T-helper 1 cell treated with Interleukin-12 subunit alpha and Interleukin-12 subunit beta and Interleukin-4 antibody, amounts not matched to agents 30 μg/mL and 1 μg/mL, for 36 hours (primary cell): ENCODE measurements around the gene EXOC4.
"Not testable (repeated sequence)": the region's sequence is repeated elsewhere in the genome, so short reads cannot be mapped to it uniquely, and the experiment has no call there.

ENCODE experiments used
- H3K27ac Mint-ChIP-seq: one replicate; pipeline ENCODE4 v1.8.0; 2021; ENCODE audit warnings: mild to moderate bottlenecking, mixed read lengths
- H3K27me3 Mint-ChIP-seq: one replicate; pipeline ENCODE4 v1.8.0; 2021; ENCODE audit warnings: low read depth, mixed read lengths
- H3K36me3 Mint-ChIP-seq: one replicate; pipeline ENCODE4 v1.8.0; 2021; ENCODE audit warnings: low read depth, mixed read lengths
- H3K4me1 Mint-ChIP-seq: one replicate; pipeline ENCODE4 v1.8.0; 2021; ENCODE audit warnings: low read depth, mixed read lengths
- H3K4me3 Mint-ChIP-seq: one replicate; pipeline ENCODE4 v1.8.0; 2021; ENCODE audit warnings: mild to moderate bottlenecking, moderate library complexity, mixed read lengths
- H3K9me3 Mint-ChIP-seq: one replicate; pipeline ENCODE4 v1.8.0; 2021; ENCODE audit warnings: mixed read lengths

Gene EXOC4

DNA sequence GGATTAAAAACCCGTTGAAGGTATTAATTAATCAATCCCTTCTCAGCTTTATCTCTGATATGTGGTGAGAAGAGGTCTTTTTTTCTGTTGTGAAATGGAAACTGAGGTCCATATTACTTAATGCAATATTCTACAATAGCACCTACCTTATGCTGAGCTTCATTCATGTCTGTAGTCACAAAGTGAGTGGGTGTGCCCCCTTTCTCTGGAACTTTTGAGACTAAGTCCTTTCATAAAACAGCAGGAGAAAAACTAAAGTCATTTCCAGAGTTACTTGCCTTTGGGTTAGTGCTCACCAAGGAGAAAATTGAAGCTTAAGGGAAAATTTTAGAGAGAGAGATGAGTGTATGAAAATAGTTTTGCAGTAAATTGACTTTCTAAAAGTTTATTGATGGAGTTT, 61.2 kb downstream of the EXOC4 start:
- H3K4me3 Mint-ChIP-seq: no peak overlapping the region
- no peaks in the 10 kb centered on the region for H3K9me3 Mint-ChIP-seq

DNA sequence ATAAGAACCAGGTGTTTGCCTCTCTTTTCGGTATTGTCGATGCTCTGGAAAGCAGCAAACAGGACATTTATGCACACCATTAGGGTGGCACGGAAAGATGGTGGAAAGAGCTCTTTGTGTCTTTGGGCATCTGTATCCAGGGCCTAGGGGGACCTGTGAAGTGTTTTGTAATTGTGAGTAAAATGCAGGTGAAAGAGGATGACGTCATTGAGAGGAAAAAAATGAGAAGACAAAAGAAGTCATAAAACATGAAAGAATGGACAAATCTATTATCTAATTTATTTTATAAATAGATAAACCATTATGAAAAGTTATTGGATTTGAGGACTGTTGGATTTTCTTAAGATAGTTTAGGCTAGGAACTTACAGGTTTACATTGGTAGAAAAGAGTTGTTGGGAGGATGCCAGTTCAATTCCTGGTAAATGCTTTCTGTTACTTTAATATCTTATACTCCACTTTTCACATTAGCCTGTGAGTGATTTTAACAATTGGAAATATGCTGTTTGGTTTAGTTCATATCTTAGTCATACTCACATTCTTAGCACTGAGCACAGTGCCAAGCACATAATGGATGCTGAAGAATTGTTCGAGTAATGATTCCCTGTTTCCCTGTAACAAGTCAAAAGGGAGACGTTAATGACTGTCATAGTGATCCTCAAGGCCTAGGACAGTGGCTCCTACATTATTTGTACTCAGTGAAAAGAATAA, 62.6 kb downstream of the EXOC4 start:
- H3K27ac Mint-ChIP-seq: no peak overlapping the region
- H3K9me3 Mint-ChIP-seq: peaks cover 4% of the 10 kb centered on the region
- H3K4me1 Mint-ChIP-seq: peaks cover 4% of the 10 kb centered on the region
- no peaks in the 10 kb centered on the region for H3K27me3 Mint-ChIP-seq
- no peak overlapping the region for H3K4me3 Mint-ChIP-seq
- peaks cover 13% of the 10 kb centered on the region for H3K36me3 Mint-ChIP-seq

More for the DNA sequence above, 61.2 kb downstream of the EXOC4 start:
- H3K4me1 Mint-ChIP-seq: peaks cover 4% of the 10 kb centered on the region
- no peaks in the 10 kb centered on the region for H3K27me3 Mint-ChIP-seq
- H3K36me3 Mint-ChIP-seq: peaks cover 8% of the 10 kb centered on the region
- H3K27ac Mint-ChIP-seq: no peak overlapping the region

DNA sequence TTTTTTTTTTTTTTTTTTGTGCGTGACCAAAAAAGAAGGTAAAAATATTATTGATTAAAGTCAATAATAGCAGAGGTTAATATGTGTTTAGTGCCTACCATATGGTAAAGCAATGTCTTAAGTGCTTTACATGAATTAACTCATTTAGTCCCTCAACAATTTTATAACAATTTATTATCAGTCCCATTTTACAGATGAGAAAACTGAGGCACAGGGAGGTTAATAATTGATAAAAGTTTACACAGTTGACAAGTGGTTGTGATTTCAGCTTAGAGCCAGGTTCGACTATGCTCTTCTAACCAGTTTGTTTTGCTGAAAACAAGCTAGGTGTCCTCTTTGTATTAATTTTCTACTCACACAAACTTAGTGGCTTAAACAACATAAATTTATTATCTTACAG, 67.0 kb downstream of the EXOC4 start:
- Mint-ChIP-seq H3K27ac (no peak overlapping the region), H3K9me3 (peaks cover 25% of the 10 kb centered on the region), H3K4me3 (no peak overlapping the region), H3K4me1 (no peaks in the 10 kb centered on the region), H3K36me3 (peaks cover 37% of the 10 kb centered on the region), H3K27me3 (no peaks in the 10 kb centered on the region)

DNA sequence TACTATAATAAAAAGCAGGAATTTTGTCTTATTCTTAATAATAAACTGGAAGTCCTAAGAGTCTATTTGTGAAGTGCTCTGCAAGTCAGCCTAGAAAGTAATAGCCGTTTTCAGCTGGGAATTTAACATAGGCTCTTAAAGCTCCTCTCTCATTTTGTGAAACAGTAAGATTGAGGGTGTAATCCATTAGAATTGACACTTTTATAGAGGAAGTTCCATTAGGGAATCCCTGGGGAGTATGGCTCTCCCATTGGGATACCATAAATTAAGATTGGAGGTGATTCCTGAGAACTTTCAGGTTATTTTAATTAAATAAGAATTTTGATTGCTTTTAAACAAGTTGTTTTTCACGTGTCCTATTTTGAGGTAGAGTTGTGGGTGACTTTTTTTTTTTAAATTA, 68.0 kb downstream of the EXOC4 start:
- no peaks in the 10 kb centered on the region for H3K27me3 Mint-ChIP-seq
- H3K4me3 Mint-ChIP-seq: no peak overlapping the region
- no peaks in the 10 kb centered on the region for H3K4me1 Mint-ChIP-seq
- no peak overlapping the region for H3K27ac Mint-ChIP-seq
- peaks cover 30% of the 10 kb centered on the region for H3K9me3 Mint-ChIP-seq
- H3K36me3 Mint-ChIP-seq: peaks cover 40% of the 10 kb centered on the region

DNA sequence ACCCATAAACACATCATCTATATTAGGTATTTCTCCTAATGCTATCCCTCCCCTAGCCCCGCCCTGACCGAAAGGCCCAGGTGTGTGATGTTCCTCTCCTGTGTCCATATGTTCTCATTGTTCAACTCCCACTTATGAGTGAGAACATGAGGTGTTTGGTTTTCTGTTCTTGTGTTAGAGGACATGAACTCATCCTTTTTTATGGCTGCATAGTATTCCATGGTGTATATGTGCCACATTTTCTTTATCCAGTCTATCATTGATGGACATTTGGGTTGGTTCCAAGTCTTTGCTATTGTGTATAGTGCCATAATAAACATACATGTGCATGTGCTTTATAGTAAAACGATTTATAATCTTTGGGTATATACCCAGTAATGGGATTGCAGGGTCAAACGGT, 68.5 kb downstream of the EXOC4 start:
- peaks cover 31% of the 10 kb centered on the region for H3K9me3 Mint-ChIP-seq

DNA sequence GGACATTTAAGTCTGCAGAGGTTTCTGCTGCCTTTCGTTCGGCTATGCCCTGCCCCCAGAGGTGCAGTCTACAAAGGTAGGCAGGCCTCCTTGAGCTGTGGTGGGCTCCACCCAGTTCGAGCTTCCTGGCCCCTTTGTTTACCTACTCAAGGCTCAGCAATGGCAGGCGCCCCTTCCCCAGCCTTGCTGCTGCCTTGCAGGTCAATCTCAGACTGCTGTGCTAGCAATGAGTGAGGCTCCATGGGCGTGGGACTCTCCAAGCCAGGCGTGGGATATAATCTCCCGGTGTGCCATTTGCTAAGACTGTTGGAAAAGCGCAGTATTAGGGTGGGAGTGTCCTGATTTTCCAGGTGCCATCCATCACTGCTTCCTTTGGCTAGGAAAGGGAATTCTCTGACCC, 73.9 kb downstream of the EXOC4 start:
- H3K4me3 Mint-ChIP-seq, H3K27me3 Mint-ChIP-seq, H3K27ac Mint-ChIP-seq, H3K4me1 Mint-ChIP-seq: not testable (repeated sequence)
- Mint-ChIP-seq H3K36me3 (peaks cover 31% of the 10 kb centered on the region), H3K9me3 (peaks cover 29% of the 10 kb centered on the region)

More for the DNA sequence above, 68.5 kb downstream of the EXOC4 start:
- H3K4me1 Mint-ChIP-seq, H3K4me3 Mint-ChIP-seq, H3K27ac Mint-ChIP-seq, H3K27me3 Mint-ChIP-seq: not testable (repeated sequence)
- peaks cover 40% of the 10 kb centered on the region for H3K36me3 Mint-ChIP-seq

DNA sequence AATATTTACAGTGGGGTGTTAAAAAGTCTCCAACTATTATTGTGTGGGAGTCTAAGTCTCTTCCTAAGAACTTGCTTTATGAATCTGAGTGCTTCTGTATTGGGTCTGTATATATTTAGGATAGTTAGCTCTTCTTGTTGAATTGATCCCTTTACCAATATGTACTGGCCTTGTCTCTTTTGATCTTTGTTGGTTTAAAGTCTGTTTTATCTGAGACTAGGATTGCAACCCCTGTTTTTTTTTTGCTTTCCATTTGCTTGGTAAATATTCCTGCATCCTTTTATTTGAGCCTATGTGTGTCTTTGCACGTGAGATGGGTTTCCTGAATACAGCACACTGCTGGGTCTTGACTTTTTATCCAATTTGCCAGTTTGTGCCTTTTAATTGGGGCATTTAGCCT, 75.1 kb downstream of the EXOC4 start:
- H3K4me1 Mint-ChIP-seq, H3K27me3 Mint-ChIP-seq, H3K27ac Mint-ChIP-seq, H3K4me3 Mint-ChIP-seq: not testable (repeated sequence)
- peaks cover 19% of the 10 kb centered on the region for H3K9me3 Mint-ChIP-seq
- peaks cover 19% of the 10 kb centered on the region for H3K36me3 Mint-ChIP-seq

DNA sequence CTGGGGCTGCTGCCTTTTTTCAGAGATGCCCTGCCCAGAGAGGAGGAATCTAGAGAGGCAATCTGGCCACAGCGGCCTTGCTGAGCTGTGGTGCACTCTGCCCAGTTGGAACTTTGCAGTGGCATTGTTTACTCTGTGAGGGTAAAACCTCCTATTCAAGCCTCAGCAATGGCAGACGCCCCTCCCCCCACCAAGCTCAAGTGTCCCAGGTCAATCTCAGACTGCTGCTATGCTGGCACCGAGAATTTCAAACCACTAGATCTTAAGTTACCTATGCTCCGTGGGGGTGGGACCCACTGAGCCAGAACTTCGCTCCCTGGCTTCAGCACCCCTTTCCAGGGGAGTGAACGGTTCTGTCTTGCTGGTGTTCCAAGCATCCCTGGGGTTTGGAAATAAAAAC, 77.2 kb downstream of the EXOC4 start:
- peaks cover 12% of the 10 kb centered on the region for H3K9me3 Mint-ChIP-seq
- no peak overlapping the region for H3K4me3 Mint-ChIP-seq
- no peaks in the 10 kb centered on the region for H3K27me3 Mint-ChIP-seq
- no peak overlapping the region for H3K27ac Mint-ChIP-seq
- peaks cover 12% of the 10 kb centered on the region for H3K36me3 Mint-ChIP-seq
- peaks cover 2% of the 10 kb centered on the region for H3K4me1 Mint-ChIP-seq

DNA sequence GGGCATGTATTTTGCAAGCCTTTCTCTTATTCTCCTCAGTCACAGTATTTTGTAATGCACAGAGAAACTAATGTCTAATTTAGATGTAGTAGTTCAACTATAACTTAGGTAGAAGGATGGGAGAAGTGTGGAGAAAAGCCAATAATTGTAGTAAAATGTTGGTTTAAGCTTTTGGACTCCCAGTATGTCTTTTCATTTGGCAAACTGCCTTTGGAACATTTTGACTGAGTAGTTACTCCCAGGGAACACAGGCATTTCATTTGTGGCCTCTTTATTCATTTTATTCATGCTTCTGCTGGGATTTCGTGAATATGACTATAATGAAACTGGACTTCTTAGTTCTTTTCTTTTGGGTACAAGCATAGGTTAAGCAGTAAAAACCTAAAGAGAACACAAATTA, 79.0 kb downstream of the EXOC4 start:
- H3K27me3 Mint-ChIP-seq: no peaks in the 10 kb centered on the region
- H3K9me3 Mint-ChIP-seq: peaks cover 14% of the 10 kb centered on the region
- no peak overlapping the region for H3K4me3 Mint-ChIP-seq
- H3K27ac Mint-ChIP-seq: no peak overlapping the region
- H3K36me3 Mint-ChIP-seq: peaks cover 11% of the 10 kb centered on the region
- H3K4me1 Mint-ChIP-seq: peaks cover 2% of the 10 kb centered on the region

DNA sequence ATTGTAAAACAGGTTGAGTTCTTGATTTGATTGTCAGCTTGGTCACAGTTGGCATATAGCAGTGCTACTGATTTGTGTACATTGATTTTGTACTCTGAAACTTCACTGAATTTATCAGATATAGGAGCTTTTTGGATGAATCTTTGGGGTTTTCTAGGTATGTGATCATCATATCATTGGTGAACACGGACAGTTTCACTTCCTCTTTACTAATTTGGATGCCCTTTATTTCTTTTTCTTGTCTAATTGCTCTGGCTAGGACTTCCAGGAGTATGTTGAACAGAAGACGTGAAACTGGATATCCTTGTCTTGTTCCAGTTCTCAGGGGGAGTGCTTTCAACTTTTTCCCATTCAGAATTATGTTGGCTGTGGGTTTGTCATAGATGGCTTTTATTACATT, 86.9 kb downstream of the EXOC4 start:
- Mint-ChIP-seq H3K4me1 (no peaks in the 10 kb centered on the region), H3K9me3 (peaks cover 47% of the 10 kb centered on the region), H3K4me3 (no peak overlapping the region), H3K36me3 (peaks cover 29% of the 10 kb centered on the region), H3K27ac (no peak overlapping the region), H3K27me3 (no peaks in the 10 kb centered on the region)

DNA sequence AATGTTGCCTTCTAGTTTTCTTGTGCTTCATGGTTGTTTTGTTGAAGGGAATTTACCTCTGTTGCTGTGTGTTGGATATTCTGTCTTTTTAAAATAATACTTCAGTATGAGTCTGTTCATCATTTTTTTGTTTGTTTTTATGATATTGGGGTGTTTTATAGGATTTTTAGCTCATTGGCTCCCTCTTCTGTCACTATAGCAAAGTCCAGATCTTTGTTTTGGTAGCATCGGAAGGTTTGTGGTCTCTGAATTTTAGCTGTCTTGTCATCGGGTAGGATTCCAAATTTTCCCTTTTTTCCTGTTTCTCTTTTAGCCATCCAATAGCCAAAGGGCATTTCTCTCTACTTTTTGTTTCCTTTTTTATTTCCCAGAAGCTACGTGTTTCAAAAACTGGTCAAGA, 91.4 kb downstream of the EXOC4 start:
- Mint-ChIP-seq H3K27ac (no peak overlapping the region), H3K4me3 (no peak overlapping the region), H3K4me1 (peaks cover 2% of the 10 kb centered on the region), H3K36me3 (peaks cover 20% of the 10 kb centered on the region), H3K9me3 (peaks cover 35% of the 10 kb centered on the region), H3K27me3 (no peaks in the 10 kb centered on the region)

DNA sequence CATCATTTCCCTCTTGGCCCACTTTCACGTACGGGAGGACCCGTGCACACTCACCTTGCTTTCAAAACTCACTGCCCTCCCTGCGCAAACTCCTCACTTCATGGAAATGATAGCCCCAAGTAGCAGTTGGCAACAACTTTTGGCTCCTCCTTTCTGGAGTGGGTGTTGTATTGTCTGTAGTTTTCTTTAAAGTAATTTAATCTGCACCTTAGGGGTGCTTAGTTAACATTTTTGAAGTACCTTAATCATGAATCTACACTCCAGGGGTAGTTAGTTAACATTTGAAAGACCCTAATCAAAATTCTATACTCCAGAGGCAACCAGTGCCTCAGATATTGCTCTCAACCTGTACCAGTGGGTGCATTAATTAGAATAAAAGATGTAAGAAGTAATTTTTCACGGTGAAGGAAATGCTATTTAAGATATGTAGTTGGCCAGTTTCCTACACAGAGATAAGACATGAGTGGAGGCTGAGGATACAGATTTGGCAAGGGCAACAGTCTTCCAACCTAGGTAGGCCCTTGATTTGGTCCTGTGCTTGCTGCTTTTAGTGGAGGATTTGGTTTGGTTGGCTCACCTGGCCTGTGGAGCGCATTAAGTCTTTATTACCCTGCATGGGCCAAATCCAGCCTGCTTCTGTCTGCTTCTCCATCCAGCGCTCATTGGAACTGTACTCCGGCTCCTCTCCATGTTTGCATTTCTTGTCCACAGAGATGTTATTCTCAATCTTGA, 93.0 kb downstream of the EXOC4 start:
- H3K4me1 Mint-ChIP-seq: peaks cover 2% of the 10 kb centered on the region
- peaks cover 13% of the 10 kb centered on the region for H3K36me3 Mint-ChIP-seq
- H3K4me3 Mint-ChIP-seq: no peak overlapping the region
- H3K27ac Mint-ChIP-seq: no peak overlapping the region
- H3K27me3 Mint-ChIP-seq: no peaks in the 10 kb centered on the region
- H3K9me3 Mint-ChIP-seq: peaks cover 26% of the 10 kb centered on the region

DNA sequence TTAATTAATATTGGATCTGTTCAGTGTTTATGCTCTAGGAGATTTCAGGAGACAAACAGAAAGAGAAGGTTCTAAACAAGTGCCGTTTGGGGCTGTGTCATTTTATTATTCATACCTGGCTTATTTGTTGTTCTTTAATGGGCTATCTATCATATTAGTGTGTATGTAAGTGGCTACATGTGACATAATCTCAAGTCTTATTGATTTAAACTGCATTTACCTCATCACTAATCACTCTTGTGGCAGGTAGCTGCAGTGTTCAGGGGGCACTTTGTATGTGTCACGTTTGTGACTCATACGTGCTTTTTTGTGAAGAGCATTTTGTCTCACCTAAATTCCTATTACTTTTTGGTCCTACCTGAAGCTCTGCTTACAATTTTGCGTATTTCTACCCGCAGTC, 95.4 kb downstream of the EXOC4 start:
- Mint-ChIP-seq H3K4me1 (peaks cover 2% of the 10 kb centered on the region), H3K27me3 (no peaks in the 10 kb centered on the region), H3K27ac (no peak overlapping the region), H3K4me3 (no peak overlapping the region), H3K9me3 (peaks cover 22% of the 10 kb centered on the region), H3K36me3 (peaks cover 11% of the 10 kb centered on the region)

DNA sequence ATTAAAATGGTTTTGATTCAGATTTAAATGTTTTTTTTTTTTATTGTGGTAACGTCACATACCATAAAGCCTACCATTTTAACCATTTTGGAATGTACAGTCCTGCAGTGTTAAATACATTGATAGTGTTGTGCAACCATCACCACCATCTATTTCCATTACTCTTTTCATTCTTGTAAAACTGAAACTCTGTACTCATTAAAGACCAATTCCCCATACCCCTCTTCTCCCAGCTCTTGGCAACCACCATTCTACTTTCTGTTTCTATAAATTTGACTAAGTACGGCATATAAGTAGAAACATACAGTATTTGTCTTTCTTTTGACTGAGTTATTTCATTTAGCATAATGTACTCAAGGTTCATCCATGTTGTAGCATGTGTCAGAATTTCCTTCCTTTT, 96.2 kb downstream of the EXOC4 start:
- H3K4me3 Mint-ChIP-seq: no peak overlapping the region
- H3K36me3 Mint-ChIP-seq: peaks cover 12% of the 10 kb centered on the region
- no peak overlapping the region for H3K27ac Mint-ChIP-seq
- H3K9me3 Mint-ChIP-seq: peaks cover 29% of the 10 kb centered on the region
- H3K27me3 Mint-ChIP-seq: no peaks in the 10 kb centered on the region
- peaks cover 2% of the 10 kb centered on the region for H3K4me1 Mint-ChIP-seq

DNA sequence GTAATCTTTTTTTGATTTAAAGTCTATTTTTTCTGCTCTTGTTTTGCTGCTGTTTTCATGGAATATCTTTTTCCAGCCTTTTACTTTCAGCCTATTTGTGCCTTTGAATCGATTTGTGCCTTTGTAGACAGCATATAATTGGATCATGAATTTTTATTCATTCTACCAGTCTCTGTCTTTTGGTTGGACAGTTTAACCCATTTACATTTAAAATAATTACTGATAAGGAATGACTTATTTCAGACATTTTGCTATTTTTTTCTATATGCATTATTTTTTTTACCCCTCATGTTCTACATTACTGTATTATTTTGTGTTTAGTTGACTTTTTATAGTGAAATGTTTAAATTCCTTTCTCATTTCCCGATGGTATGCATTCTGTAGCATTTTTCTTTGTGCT, 99.6 kb downstream of the EXOC4 start:
- Mint-ChIP-seq H3K9me3 (peaks cover 31% of the 10 kb centered on the region), H3K27ac (no peak overlapping the region), H3K27me3 (no peaks in the 10 kb centered on the region), H3K4me1 (peaks cover 2% of the 10 kb centered on the region), H3K36me3 (peaks cover 10% of the 10 kb centered on the region), H3K4me3 (no peak overlapping the region)
